Skin epidermis (tissue), 12 donors: Measurements from ENCODE around the gene ARMH3.

ENCODE experiments used
- H3K27ac ChIP-seq, 21 experiments: fragments of 200-600 bp; sonication (generic) in 11 of 21; one replicate each; pipeline ENCODE4 v1.5.0; 2020; ENCODE audit warnings: mild to moderate bottlenecking in 3 of 21, inconsistent platforms in 2 of 21, moderate library complexity in 2 of 21
- H3K4me3 ChIP-seq, 7 experiments: fragments of 200-600 bp; sonication (generic) in 2 of 7; one replicate each; pipeline ENCODE4 v1.5.0; 2020; ENCODE audit warnings: inconsistent platforms in 2 of 7, mild to moderate bottlenecking in 2 of 7, moderate library complexity in 1 of 7

The ARMH3 gene

GRCh38 chr10:101880232-101880573 lies 175.8 kb downstream of the ARMH3 start:
- Histone ChIP-seq H3K27ac (no peak overlapping the region), H3K4me3 (no peak overlapping the region)

GRCh38 chr10:101879456-101880231 lies 176.3 kb downstream of the ARMH3 start:
- Histone ChIP-seq H3K27ac (no peak overlapping the region), H3K4me3 (no peak overlapping the region)

- H3K27ac ChIP-seq, result no peak overlapping the region
Measured at GRCh38 chr10:101878869-101879268, 177.1 kb downstream of the ARMH3 start.

GRCh38 chr10:101875068-101875688 lies 180.8 kb downstream of the ARMH3 start:
- no peak overlapping the region for H3K27ac ChIP-seq

More at GRCh38 chr10:101878869-101879268, 177.1 kb downstream of the ARMH3 start:
- no peak overlapping the region for H3K4me3 ChIP-seq

GRCh38 chr10:101874252-101874651 lies 181.7 kb downstream of the ARMH3 start:
- H3K4me3 ChIP-seq, result no peak overlapping the region
- H3K27ac ChIP-seq, result no peak overlapping the region

More at GRCh38 chr10:101875068-101875688, 180.8 kb downstream of the ARMH3 start:
- H3K4me3 ChIP-seq, result no peak overlapping the region

- no peak overlapping the region for H3K27ac ChIP-seq
- no peak overlapping the region for H3K4me3 ChIP-seq
Measured at GRCh38 chr10:101867931-101868330, 188.0 kb downstream of the ARMH3 start.

GRCh38 chr10:101859530-101859929 lies 196.4 kb downstream of the ARMH3 start:
- Histone ChIP-seq H3K4me3 (no peak overlapping the region), H3K27ac (peak overlapping the region in 1 of 21 experiments; percentile 30)

GRCh38 chr10:101858723-101859500 lies 197.1 kb downstream of the ARMH3 start:
- Histone ChIP-seq H3K27ac (peak overlapping the region in 3 of 21 experiments; percentile 4 to 30 (median 11)), H3K4me3 (no peak overlapping the region)

GRCh38 chr10:101857802-101858476 lies 198.0 kb downstream of the ARMH3 start:
- peak overlapping the region in 1 of 21 experiments; percentile 4 for H3K27ac ChIP-seq

GRCh38 chr10:101856626-101857025 lies 199.3 kb downstream of the ARMH3 start:
- H3K27ac ChIP-seq, result no peak overlapping the region
- no peak overlapping the region for H3K4me3 ChIP-seq

More at GRCh38 chr10:101857802-101858476, 198.0 kb downstream of the ARMH3 start:
- no peak overlapping the region for H3K4me3 ChIP-seq

- H3K27ac ChIP-seq, result no peak overlapping the region
- H3K4me3 ChIP-seq, result no peak overlapping the region
Measured at GRCh38 chr10:101851411-101852116, 204.4 kb downstream of the ARMH3 start.

GRCh38 chr10:101850749-101851148 lies 205.2 kb downstream of the ARMH3 start:
- no peak overlapping the region for H3K4me3 ChIP-seq
- H3K27ac ChIP-seq, result no peak overlapping the region

GRCh38 chr10:101848894-101849351 lies 207.1 kb downstream of the ARMH3 start:
- H3K27ac ChIP-seq, result no peak overlapping the region
- no peak overlapping the region for H3K4me3 ChIP-seq

- H3K4me3 ChIP-seq, result no peak overlapping the region
- H3K27ac ChIP-seq, result no peak overlapping the region
Measured at GRCh38 chr10:101848408-101848807, 207.6 kb downstream of the ARMH3 start.

- Histone ChIP-seq H3K27ac (no peak overlapping the region), H3K4me3 (no peak overlapping the region)
Measured at GRCh38 chr10:101845893-101846292, 210.1 kb downstream of the ARMH3 start.

GRCh38 chr10:101843032-101844021 lies 212.6 kb downstream of the ARMH3 start, which contains the start of gene KCNIP2:
Gene KCNIP2, minus strand, starts transcription at chr10:101843800. Its CDS starts 232 bp downstream, at chr10:101843568.
- no peak within 1 kb of the TSS for H3K27ac ChIP-seq
- peak within 1 kb of the TSS in 4 of 7 experiments; percentile 12 to 24 (median 16) for H3K4me3 ChIP-seq

- Histone ChIP-seq H3K27ac (no peak overlapping the region), H3K4me3 (no peak overlapping the region)
Measured at GRCh38 chr10:101841826-101842225, 214.1 kb downstream of the ARMH3 start.
